GM12878 (cell line): ENCODE data around the gene EYS. TPM values are rescaled to one million over a fixed set of nuclear protein-coding genes. Genes with fewer than 3 reads are reported as not detected.
A peak's percentile ranks its signal among the peaks of the same experiment; 100 is the strongest.

ENCODE experiments used
- ATAC-seq: fragments of 200-7000 bp; cut with Tn5 transposase; 3 replicates; pipeline ENCODE4 v1.9.1; 2020; ENCODE audit warnings: mild to moderate bottlenecking, moderate library complexity
- BruUV-seq: library from RNA; stranded (reverse); fragments of 400-500 nt; replicated peaks from 2 replicates; lab custom pipeline; 2021; lab: Mats Ljungman, UMichigan
- CTCF ChIA-PET: fragments of 300-600 bp; sonication (Branson Sonifier 250); formaldehyde crosslinking; extraction: SDS; loops from one replicate; lab custom pipeline; 2021; ENCODE audit warnings: inconsistent platforms; lab: Yijun Ruan, JAX
- POLR2A ChIA-PET: fragments of 350-600 bp; formaldehyde crosslinking; extraction: SDS; loops from one replicate; lab custom pipeline; 2021; ENCODE audit warnings: inconsistent platforms; lab: Charles Lee
- RAD21 ChIA-PET: fragments of 300-600 bp; sonication (Branson Sonifier 250); formaldehyde crosslinking; loops from one replicate; lab custom pipeline; 2023; ENCODE audit warnings: antibody characterized with exemption; ENCODE audit not compliant: unreplicated experiment; lab: Charles Lee
- SMC1A ChIA-PET: fragments of 300-600 bp; sonication (Branson Sonifier 250); formaldehyde crosslinking; loops from one replicate; lab custom pipeline; 2023; ENCODE audit not compliant: unreplicated experiment, uncharacterized antibody; lab: Charles Lee
- DNase-seq: peaks from one replicate; pipeline ENCODE4 v3.0.0-alpha.2; 2011; ENCODE audit warnings: low read depth, low spot score
- FAIRE-seq: peaks from 3 replicates; lab custom pipeline; 2011; peaks lifted over from hg19 to GRCh38; lab: Jason Lieb, UNC
- H2AFZ ChIP-seq: 2 replicates; pipeline ENCODE4 v1.6.0; 2011; ENCODE audit warnings: low read depth, low read length, control low read depth; ENCODE audit not compliant: control insufficient read depth
- H3K27ac ChIP-seq: 2 replicates; pipeline ENCODE4 v1.5.1; 2011; ENCODE audit warnings: control low read depth; ENCODE audit not compliant: control insufficient read depth, insufficient read depth
- H3K27me3 ChIP-seq, 2 experiments: replicated peaks in 1 of 2; 2 replicates each; pipeline versions ENCODE4 v1.6.0 to v1.6.1; 2011; ENCODE audit warnings: low read length in 1 of 2; ENCODE audit not compliant: control insufficient read depth in 2 of 2, insufficient read depth in 2 of 2
- H3K36me3 ChIP-seq, 2 experiments: 2 replicates each; pipeline ENCODE4 v1.5.1; 2011; ENCODE audit warnings: low read length in 1 of 2; ENCODE audit not compliant: control insufficient read depth in 2 of 2, insufficient read depth in 2 of 2
- H3K4me1 ChIP-seq: 2 replicates; pipeline ENCODE4 v1.6.1; 2011; ENCODE audit warnings: mild to moderate bottlenecking, low read length, moderate library complexity, mixed read lengths; ENCODE audit not compliant: control insufficient read depth, insufficient read depth
- H3K4me2 ChIP-seq: 2 replicates; pipeline ENCODE4 v1.6.0; 2011; ENCODE audit warnings: control low read depth; ENCODE audit not compliant: control insufficient read depth, insufficient read depth
- H3K4me3 ChIP-seq: fragments of 200-600 bp; sonication (generic); 2 replicates; pipeline ENCODE4 v1.5.1; 2016
- H3K79me2 ChIP-seq: 2 replicates; pipeline ENCODE4 v1.6.0; 2011; ENCODE audit warnings: low read length; ENCODE audit not compliant: control insufficient read depth, insufficient read depth
- H3K9ac ChIP-seq: 2 replicates; pipeline ENCODE4 v1.8.0; 2011; ENCODE audit warnings: low read length, control low read depth, mixed read lengths; ENCODE audit not compliant: control insufficient read depth, insufficient read depth
- H3K9me3 ChIP-seq: replicated peaks from 3 replicates; pipeline ENCODE4 v1.5.1; 2011; ENCODE audit warnings: mild to moderate bottlenecking, low read length; ENCODE audit not compliant: control insufficient read depth, insufficient read depth
- H4K20me1 ChIP-seq: 2 replicates; pipeline ENCODE4 v1.6.0; 2011; ENCODE audit not compliant: control insufficient read depth, insufficient read depth
- E2F8 ChIP-seq: fragments of 450-650 bp; IDR thresholded peaks from 2 replicates; pipeline ENCODE4 v1.6.1; 2018; ENCODE audit warnings: mild to moderate bottlenecking, low read depth, moderate library complexity; ENCODE audit not compliant: partially characterized antibody
- HSF1 ChIP-seq: fragments of 150-350 bp; IDR thresholded peaks from 2 replicates; pipeline ENCODE4 v1.6.1; 2014; ENCODE audit warnings: mild to moderate bottlenecking, low read depth, low read length
- MAX ChIP-seq: IDR thresholded peaks from 2 replicates; pipeline ENCODE4 v1.6.1; 2012; ENCODE audit warnings: low read depth, low read length, improper control_type of control experiment
- MYB ChIP-seq: fragments of 150-350 bp; IDR thresholded peaks from 2 replicates; pipeline ENCODE4 v1.6.1; 2014; ENCODE audit warnings: mild to moderate bottlenecking, low read depth, low read length, borderline replicate concordance
- POLR2A ChIP-seq: IDR thresholded peaks from 2 replicates; pipeline ENCODE4 v1.6.1; 2011; ENCODE audit warnings: low read depth, mild to moderate bottlenecking, low read length
- RELB ChIP-seq: fragments of 450-650 bp; IDR thresholded peaks from 2 replicates; pipeline ENCODE4 v1.6.1; 2017; ENCODE audit warnings: low read depth, mild to moderate bottlenecking, moderate library complexity
- ZNF217 ChIP-seq: fragments of 450-650 bp; IDR thresholded peaks from 2 replicates; pipeline ENCODE4 v1.6.1; 2017; ENCODE audit warnings: antibody characterized with exemption, mild to moderate bottlenecking
- ZNF687 ChIP-seq: fragments of 450-650 bp; IDR thresholded peaks from 2 replicates; pipeline ENCODE4 v1.6.1; 2017; ENCODE audit warnings: mild to moderate bottlenecking, moderate library complexity
- WGBS: methylation state at CpG from one replicate; pipeline ENCODE4 v1.1.6; 2016; ENCODE audit warnings: low lambda C conversion rate; ENCODE audit not compliant: insufficient replicate concordance, insufficient coverage; ENCODE audit errors: missing lambda C conversion rate; 5-methylcytosine and 5-hydroxymethylcytosine counted together
- in situ Hi-C: fragments of 300-500 bp; cut with MboI; formaldehyde crosslinking; loops from 9 replicates; pipeline ENCODE4 v1.14.3; 2018; ENCODE audit warnings: mixed read lengths
- intact Hi-C: fragments of 100-400 bp; cut with micrococcal nuclease; formaldehyde crosslinking; loops from one replicate; pipeline ENCODE4 v1.14.2; 2022; ENCODE audit not compliant: unreplicated experiment
- polyA plus RNA-seq, 11 experiments: library from polyadenylated mRNA; depleted of rRNA in 4 of 11; unstranded in 6 of 11; stranded (reverse) in 5 of 11; fragments of >200 nt; fragmentation: Nextera tagmentation in 4 of 11; fragmentation: Illumina TruSeq in 1 of 11; extraction: Ambion mirVana in 4 of 11; extraction: Trizol in 1 of 11; gene quantifications; 1 replicate in 1 of 11; 2 replicates in 10 of 11; pipeline versions ENCODE4 v1.2.1 to v1.2.3, GENCODE V29; 2011 to 2016; ENCODE audit warnings: inconsistent platforms in 2 of 11, missing spikeins in 2 of 11, low read depth in 1 of 11
- total RNA-seq, 4 experiments: library from RNA; depleted of rRNA in 3 of 4; stranded (reverse); fragments of >200 nt in 3 of 4; fragmentation: Illumina TruSeq in 1 of 4; extraction: Trizol in 1 of 4; gene quantifications; 2 replicates each; pipeline versions ENCODE4 v1.2.1 to v1.2.3, GENCODE V29; 2013 to 2021

The EYS gene
- total and polyA plus RNA-seq, 10 of the 15 experiments (the other 5 are each of a cell fraction or from before 2014, with no cell fraction given) = under 0.01 to 0.14 (median 0.02) TPM; not detected in 1

- TF ChIP-seq HSF1 = no peak
- TF ChIP-seq MYB = no peak
- TF ChIP-seq POLR2A = no peak
Measured at GRCh38 chr6:63926950-63927927, 1779.8 kb downstream of the EYS start (continued).

- FAIRE-seq (no peak), DNase-seq (no peak), ATAC-seq (peak; percentile 58)
- no peak overlapping the region for H3K4me3 ChIP-seq
- no peaks in the 10 kb centered on the region for H3K36me3 ChIP-seq
- H3K27ac ChIP-seq = no peak overlapping the region
- H3K9me3 ChIP-seq = no peaks in the 10 kb centered on the region
- in situ Hi-C loops = no loop called here
- POLR2A ChIA-PET = no interaction called here
- H2AFZ ChIP-seq = no peak overlapping the region
- BruUV-seq = no TSS peak
- RAD21 ChIA-PET = interaction anchor here (1.5 kb wide), 1 partner anchor 404 kb away, joined by 7 read pairs; no protein-coding TSS in a partner anchor
- no peaks in the 10 kb centered on the region for H3K4me1 ChIP-seq
- WGBS = 0% methylated on average over 1 of the region's 1 CpG
- no peaks in the 10 kb centered on the region for H3K27me3 ChIP-seq
- no peak overlapping the region for H3K9ac ChIP-seq
- SMC1A ChIA-PET = interaction anchor here (1.5 to 5.6 kb wide), 2 partner anchors 9 to 404 kb away, joined by 3 to 43 read pairs; no protein-coding TSS in a partner anchor
- no peak overlapping the region for H3K4me2 ChIP-seq
- CTCF ChIA-PET = interaction anchor here (0.6 to 3.6 kb wide), 2 partner anchors 404 to 872 kb away, joined by 3 to 23 read pairs; no protein-coding TSS in a partner anchor
- no peaks in the 10 kb centered on the region for H3K79me2 ChIP-seq
- intact Hi-C loops = no loop called here
- H4K20me1 ChIP-seq = no peaks in the 10 kb centered on the region
- TF ChIP-seq MAX = no peak
- TF ChIP-seq ZNF687 = no peak
- TF ChIP-seq ZNF217 = no peak
- no peak for TF ChIP-seq E2F8
- no peak for TF ChIP-seq RELB
Measured at GRCh38 chr6:63926258-63926780, 1780.7 kb downstream of the EYS start.
